T47D (cell line): ENCODE results near the gene MAGI2.
A peak's percentile ranks its signal among the peaks of the same experiment; 100 is the strongest.

ENCODE experiments used
- DNase-seq, 2 experiments: peaks; one replicate each; pipeline versions ENCODE4 v3.0.0 to v3.0.0-alpha.2; 2011 to 2012; ENCODE audit warnings: low read depth in 1 of 2, low spot score in 1 of 2
- JUND ChIP-seq: IDR thresholded peaks from 2 replicates; pipeline ENCODE4 v1.6.1; 2012; ENCODE audit warnings: low read depth
- in situ Hi-C: cut with HindIII; loops from 2 replicates; pipeline ENCODE4 v1.10.0; 2016; ENCODE audit warnings: low sequenced_read_pairs, low pct_unique_long_range_greater_than_20kb

The MAGI2 gene

GRCh38 chr7:78148166-78148894 is 1305.1 kb downstream of the MAGI2 start:
- no peak for TF ChIP-seq JUND
- in situ Hi-C loops: no loop called here
- no peak for DNase-seq

- DNase-seq: no peak
- no peak for TF ChIP-seq JUND
- in situ Hi-C loops: no loop called here
These were observed 1306.9 kb downstream of the MAGI2 start for GRCh38 chr7:78146546-78146945.

- TF ChIP-seq JUND: no peak
- in situ Hi-C loops: no loop called here
These were observed 1309.8 kb downstream of the MAGI2 start for GRCh38 chr7:78143661-78144060.

GRCh38 chr7:78141522-78142281 is 1311.8 kb downstream of the MAGI2 start:
- DNase-seq: no peak
- in situ Hi-C loops: no loop called here
- TF ChIP-seq JUND: no peak

More at GRCh38 chr7:78143661-78144060, 1309.8 kb downstream of the MAGI2 start:
- DNase-seq: no peak

- in situ Hi-C loops: no loop called here
- DNase-seq: no peak
- TF ChIP-seq JUND: no peak
These were observed 1313.4 kb downstream of the MAGI2 start for GRCh38 chr7:78140109-78140508.

- in situ Hi-C loops: no loop called here
- no peak for DNase-seq
- TF ChIP-seq JUND: no peak
These were observed 1314.1 kb downstream of the MAGI2 start for GRCh38 chr7:78139335-78139734.

- in situ Hi-C loops: no loop called here
- DNase-seq: no peak
- TF ChIP-seq JUND: no peak
These were observed 1318.7 kb downstream of the MAGI2 start for GRCh38 chr7:78134774-78135173.

GRCh38 chr7:78134256-78134655 is 1319.2 kb downstream of the MAGI2 start:
- TF ChIP-seq JUND: no peak
- DNase-seq: peak in 1 of 2 experiments; percentile 52
- in situ Hi-C loops: no loop called here

- in situ Hi-C loops: no loop called here
- TF ChIP-seq JUND: no peak
- no peak for DNase-seq
These were observed 1322.8 kb downstream of the MAGI2 start for GRCh38 chr7:78130446-78131215.

GRCh38 chr7:78129865-78130264 is 1323.6 kb downstream of the MAGI2 start:
- in situ Hi-C loops: no loop called here
- TF ChIP-seq JUND: no peak
- no peak for DNase-seq

GRCh38 chr7:78127009-78127408 is 1326.5 kb downstream of the MAGI2 start:
- no peak for DNase-seq
- TF ChIP-seq JUND: no peak

GRCh38 chr7:78125884-78126283 is 1327.6 kb downstream of the MAGI2 start:
- in situ Hi-C loops: no loop called here
- no peak for TF ChIP-seq JUND
- DNase-seq: peak in 1 of 2 experiments; percentile 23

More at GRCh38 chr7:78127009-78127408, 1326.5 kb downstream of the MAGI2 start:
- in situ Hi-C loops: no loop called here
